GM21390 (cell line): ENCODE measurements around the gene MB.

ENCODE experiments used
- ATAC-seq: cut with Tn5 transposase; IDR thresholded peaks from one replicate; pipeline ENCODE4 v1.9.1; 2021; ENCODE audit not compliant: unreplicated experiment

The MB gene

DNA sequence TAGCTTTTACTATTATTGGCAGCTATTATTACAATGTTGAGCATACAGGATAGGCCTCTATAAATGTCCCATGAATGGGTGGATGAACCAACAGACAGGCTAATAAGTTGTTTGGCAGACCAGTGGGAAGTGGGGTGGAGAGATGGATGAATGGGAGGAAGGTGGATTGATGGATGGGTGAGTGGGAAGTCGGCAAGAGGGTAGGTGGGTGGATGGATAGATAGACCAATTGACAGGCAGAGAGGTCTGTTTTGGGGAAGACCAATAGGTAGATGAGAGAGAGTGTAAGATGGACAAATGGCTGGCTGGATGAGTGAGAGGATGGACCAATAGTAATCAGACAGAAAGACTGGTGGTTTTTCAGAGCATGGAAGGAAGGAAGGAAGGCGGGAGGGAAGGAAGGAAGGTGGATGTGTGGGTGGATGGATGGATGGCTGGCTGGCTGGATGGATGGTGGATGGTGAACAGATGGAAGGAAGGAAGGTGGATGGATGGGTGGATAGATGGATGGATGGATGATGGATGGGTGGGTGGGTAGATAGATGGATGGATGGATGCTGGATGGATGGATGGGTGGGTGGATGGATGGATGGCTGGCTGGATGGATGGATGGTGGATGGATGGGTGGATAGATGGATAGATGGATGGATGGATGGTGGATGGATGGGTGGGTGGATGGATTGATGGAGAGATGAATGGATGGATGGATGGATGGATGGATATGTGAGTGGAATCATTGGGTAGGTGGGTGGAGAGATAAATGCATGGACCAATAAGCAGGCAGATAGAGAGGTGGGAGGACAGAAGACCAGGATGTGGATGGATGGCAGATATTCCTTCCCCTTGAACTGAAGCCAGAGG, 39.1 kb downstream of the MB start:
- ATAC-seq, result no peak

DNA sequence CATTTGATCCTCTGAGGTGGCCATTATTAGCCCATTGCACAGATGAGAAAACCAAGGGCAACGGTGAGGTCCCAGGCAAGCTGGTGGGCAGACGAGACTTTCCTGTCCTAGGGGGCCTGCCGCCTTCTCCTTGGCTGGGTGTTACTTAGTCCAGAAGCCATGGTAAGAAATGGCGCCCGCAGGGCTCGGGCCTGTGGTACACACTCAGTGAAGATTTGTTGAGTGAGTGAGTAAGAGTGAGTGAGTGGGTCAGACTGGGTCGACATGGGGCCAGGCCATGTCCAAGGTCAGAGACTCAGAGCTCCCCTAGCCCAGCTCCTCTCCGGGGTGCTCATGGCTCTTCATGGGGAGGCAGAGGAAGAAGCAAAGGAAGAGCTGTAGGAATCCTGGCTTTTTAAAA, 40.5 kb downstream of the MB start:
- no peak for ATAC-seq

DNA sequence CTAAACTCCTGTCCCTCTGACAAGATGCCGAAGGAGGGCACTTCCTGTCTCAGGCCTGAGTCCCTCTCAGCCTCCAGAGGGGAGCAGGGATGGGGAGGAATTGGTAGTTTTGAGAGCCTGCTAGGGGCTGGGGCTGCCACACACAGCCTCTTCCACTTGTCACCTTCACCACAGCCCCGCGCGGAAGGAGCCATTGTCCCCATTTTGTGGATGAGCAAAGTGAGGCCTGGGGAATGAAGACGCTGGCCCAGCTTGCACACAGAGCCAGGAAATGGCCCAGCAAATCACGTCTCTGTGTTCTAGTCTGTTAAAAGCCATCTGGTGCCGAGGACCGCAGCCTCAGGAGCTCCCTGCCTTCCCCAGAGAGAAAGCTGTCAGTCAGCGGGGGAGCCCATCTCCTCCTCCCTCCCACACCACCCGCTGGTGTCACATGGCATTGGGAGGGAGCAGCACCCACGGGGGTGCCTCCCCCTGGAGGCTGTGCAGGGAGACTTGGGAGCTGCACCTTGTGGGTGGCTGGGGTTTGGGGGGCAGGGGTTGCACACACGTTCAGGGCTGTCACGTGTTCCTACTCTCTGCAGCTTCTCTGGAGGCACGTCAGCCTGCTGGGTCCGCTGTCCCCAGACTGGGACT, 41.9 kb downstream of the MB start:
- no peak for ATAC-seq

DNA sequence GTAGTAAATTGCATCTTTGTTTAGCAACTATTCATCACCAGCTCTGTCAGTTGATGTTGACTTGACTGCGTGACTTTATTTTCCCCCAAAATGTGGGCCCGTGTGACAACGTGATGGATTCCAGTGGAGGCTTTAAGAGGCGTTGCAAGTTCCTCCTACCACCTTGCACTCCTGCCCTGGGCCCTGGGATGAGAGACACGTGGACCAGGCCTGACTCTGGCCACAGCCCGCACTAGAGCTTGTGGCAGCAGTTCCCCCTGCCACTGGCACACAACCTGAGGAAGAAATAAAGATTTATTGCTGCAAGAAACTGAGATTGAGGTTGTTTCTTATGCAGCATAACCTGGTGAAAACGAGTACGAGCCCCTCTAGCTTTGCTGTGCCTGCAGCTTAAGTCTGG, 44.6 kb downstream of the MB start:
- ATAC-seq, result no peak

DNA sequence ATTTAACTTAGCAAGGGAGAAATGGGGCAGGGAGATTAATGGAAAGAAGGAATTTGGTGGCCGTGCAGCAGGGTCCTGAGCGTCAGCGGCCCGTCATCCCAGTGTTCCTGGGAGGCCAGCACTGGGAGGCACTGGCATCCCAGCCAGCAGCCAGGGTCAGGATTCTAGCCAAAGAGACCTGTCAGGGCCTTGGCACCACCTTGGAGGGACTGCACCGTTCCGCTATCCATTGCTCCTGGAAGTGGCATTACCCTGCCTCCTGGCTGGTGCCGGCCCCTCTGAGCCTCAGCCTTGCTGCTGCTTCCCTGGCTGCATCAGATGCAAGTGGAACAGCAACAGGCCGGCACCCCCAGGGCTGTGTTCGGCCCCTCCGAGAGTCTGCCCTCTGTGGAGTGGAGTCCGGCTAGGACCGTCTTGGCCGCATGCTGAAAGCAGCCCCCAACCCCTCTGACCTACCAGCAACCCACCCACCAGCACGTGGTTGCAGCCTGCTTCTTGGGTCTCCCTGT, 46.4 kb downstream of the MB start:
- no peak for ATAC-seq

DNA sequence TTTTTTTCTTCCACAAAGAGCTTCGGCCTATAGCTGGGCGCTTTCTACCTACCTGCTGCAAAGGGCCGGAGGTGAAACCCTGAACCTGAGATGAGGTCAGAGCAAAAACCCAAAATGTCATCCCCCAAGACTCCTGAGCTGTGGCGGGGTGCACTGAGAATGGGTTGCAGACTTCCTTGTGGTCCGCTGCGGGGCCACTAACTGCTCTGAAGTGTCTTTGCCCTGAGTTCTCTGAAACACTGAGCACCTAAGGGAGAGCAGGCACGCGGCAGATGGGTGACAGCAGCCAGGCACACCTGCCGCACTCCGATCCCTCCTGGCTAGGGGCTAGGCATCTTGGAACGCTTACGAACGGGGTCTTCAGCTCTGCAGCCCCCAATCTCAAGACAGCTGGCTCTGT, 47.2 kb downstream of the MB start:
- no peak for ATAC-seq

DNA sequence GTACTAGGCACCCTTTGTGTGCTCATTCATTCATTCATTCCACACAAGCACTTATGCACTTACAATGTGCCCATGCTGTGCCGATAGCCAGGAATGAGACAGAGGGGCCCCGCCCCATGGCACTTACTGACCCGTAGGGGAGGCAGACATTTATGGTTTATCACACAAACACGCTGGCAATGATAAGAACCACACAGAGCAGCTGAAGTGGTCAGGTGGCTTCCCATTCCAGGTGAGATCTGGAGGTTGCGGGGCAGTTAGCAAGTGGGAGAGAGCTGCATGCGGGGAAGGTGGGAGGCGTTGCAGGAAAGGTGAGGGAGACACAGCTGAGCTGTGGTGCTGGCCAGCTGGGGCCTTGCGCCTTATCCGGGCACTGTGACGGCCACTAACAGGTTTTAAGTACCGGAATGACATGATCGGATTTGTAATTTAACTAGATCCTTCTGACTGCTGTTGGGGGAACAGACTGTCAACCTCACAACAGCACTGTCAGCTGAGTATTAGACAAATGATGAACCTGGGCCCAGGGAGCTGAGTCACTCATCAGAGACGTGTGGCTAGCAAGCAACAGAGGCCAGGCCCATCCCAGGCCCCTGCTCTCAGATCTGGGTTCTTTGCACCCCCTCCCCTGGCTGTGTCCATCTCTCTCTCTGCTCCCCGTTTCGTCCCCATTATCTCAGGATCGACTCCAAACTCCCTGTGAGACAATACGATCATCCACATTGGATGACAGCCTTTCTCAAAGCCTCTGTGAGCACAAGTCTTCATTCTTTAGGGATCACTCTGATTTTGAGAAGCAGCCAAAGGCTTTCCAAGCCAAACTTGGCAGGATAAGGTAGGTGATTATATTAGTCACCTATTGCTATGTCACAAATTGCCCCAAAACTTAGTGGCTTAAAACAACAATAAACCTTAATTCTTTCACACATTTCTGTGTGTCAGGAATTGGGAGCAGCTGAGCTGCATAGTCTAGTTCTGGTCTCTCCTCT, 48.1 kb downstream of the MB start:
- no peak for ATAC-seq

DNA sequence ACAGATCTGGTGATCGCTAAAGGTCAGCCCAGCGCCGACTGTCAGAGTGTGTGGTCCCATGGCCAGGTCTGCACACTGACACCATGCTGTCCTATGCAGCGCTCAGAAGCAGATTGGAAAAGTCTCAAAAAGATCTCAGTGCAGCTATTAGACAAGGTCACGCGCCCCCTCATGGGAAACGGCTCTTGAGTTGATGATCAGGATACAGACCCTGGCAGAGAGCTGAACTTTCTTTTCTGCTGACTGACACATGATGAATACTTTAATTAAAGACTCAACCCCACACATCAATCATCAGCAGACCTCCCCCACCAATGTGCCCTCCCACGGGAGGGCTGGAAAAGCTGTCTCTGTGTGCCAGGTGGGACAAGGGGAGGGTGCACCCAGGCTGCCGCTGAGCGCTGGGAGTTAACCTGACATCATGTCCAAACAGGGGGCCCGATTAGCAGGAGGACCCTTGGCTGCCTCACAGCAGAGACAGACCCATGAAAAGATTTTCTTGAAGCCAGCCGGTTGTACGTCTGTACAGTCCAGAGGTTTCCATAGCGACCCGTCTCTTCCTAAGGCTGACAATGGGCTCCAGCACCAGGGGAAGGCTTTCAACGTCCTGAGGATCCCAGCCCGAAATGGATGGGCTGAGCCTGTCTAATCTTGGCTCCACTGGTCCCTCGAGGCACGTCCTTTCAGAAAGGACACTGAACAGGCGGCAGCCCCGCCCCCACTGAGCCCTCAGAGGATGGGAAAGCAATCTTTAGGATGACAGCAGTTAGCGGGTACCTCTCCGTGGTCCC, 49.6 kb downstream of the MB start:
- ATAC-seq, result no peak

DNA sequence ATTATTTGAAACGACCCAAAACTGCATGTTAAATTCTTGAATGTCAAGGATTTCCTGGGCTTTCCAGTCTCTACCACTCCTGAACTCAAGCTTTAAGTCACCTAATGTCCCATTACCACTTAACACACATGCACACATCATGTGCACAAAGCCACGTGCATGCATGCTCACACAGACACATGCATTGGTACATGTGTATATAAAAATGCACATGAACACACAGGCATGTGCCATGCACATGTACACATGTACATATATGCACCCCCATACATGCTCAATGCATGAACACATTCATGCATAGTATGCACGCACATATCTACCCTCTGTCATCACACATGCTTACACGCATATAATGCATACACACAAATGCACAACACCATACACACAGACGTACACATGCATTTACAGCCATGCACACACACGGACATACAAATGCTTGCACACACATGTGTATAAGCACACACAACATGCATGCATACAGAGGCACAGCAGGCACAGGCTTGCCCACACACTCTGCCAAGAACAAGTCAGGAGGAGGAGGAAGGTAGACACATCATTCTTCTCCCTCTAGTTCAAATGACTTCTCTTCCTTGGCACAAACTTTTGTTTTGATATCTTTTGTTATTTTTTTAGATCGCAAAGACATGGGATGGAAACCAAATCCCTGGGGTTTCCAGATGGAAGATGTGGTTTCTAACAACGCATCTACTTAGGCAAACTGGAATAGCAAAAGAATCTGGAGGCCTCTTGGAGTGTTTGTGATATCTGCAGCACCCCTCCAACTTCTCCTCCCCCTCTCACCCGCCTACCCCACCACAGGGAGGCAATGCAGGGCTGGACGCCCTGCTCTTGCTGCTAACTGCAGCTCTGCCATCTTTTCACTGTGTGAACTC, 51.9 kb downstream of the MB start:
- no peak for ATAC-seq

DNA sequence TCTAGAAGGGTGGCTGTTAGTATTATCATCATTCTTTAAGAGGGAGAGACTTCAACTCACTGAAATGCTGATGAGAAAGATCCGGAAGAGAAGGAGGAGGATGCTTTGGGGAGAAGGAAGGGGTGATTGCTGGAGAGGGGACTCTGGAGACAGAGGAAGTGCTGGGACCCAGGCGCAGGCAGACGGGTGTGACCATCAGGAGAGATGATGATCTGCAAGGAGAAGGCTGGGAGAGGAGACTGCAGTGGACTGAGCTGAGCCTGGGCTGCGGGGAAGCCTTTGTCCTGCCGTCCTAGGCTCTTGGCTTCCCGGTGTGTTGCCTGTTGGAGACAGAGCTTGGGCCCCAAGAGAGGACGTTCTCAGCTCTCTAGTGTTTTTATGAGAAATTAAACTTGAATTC, 53.9 kb downstream of the MB start:
- ATAC-seq, result no peak

DNA sequence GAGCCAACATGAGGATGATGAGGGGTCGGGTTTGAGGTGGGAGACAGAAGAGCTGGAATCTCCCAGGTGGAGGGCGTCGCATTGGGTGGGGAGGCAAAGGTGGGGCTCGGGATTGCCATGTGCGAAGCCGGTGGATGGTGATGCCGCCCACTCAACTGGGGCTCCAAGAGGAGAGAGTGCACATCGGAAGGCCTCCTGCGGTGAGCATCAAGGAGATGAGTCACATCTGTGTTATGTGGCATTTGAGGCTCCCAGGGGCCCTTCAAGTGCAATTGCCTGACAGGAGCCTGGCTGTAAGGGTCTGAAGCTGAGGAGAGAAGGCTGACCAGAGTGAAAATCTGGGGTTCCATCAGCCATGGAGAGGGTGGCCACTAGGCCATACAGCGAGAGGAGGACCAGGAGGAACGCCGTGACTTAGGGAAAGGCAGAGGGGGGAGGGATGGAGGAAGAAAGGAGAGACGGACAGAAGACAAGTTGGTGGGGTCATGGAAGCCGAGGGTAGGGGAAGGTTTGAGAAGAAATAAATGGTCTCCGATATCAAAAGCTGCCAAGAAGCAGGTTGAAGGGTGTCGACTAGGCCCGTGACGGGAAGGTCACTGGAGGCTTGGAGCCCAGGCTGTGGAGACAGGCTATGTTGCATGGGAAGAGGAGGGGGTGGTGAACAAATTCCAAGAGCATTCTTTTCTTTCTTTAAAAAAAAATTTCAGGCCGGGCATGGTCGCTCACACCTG, 55.2 kb downstream of the MB start:
- ATAC-seq, result no peak

DNA sequence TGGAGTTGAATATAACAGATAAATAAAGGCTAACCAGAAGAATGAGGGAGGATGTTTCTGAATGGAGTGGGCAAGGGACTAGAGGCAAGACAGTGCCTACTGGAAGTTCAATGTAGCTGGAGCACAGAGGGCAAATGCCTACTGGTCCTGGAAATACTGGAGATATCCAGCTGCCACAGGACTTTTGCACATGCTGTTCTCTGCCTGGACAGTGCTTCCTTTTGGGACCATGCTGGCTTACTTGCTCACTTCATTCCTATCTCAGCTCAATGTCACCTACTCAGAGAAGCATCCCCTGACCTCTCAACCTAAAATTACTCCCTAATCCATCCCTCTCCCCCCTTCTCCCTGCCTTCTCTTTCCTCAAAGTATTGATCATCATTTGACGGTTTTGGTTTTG, 56.3 kb downstream of the MB start:
- no peak for ATAC-seq

DNA sequence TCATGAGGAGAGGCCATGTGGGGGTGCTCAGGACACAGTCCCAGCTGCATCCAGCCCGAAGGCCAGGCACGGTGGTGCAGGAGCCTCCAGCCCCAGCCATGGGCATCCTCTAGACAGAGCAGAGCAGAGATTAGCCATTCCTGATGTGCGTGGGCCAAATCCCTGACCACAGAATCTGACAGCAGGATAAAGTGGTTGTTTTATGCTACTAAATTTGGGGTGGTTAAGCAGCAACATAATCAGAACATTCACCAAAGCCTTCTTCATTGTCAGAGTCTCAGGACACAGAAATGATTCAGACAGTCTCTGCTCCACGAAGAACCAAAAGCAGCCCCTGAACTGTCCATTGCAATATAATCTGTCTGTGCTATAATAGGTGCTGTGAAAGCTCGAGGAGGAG, 56.8 kb downstream of the MB start:
- ATAC-seq, result no peak

DNA sequence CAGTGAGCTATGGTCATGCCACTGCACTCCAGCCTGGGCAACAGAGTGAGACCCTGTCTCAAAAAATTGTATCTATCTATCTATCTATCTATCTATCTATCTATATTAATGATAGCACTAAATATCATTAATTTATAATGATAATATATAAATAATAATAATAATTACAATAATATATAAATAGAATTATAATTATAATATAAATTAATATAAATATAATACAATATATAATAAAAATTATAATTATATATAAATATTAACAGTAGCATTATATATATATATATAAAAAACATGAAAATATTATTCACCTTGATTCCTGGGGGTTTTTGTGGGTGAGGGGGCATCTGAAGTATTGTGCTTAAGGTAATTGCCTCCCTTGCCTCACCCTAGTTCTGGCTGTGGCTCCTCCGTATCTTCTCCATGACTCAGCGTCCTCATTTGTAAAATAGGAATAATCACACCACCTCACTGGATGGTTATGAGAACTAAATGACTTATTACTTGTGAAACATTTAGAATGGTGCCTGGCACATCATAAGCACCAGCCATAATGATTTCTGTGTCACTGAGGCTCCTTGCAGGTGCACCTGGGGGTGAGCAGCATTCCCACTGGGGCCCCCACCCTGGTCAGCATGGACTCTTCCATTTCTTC, 57.6 kb downstream of the MB start:
- no peak for ATAC-seq

DNA sequence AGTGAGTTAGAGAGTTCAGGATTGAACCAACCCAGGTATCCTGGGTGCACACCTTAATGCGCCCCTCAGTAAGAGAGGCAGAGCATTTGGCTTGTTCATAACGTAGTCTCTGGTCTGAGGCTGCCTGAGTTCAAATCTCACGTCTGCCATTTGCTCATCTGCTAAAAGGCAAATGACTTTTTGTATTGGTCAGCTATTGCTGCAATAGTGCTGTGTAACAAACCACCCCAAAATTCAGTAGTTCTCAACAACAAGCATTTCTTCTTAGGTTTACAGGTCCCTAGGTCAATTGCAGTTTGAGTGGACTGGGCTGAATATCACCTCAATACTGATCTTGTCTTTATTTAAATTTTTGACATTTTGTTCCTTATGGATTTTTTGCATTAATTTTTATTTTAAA, 58.4 kb downstream of the MB start:
- ATAC-seq, result no peak

DNA sequence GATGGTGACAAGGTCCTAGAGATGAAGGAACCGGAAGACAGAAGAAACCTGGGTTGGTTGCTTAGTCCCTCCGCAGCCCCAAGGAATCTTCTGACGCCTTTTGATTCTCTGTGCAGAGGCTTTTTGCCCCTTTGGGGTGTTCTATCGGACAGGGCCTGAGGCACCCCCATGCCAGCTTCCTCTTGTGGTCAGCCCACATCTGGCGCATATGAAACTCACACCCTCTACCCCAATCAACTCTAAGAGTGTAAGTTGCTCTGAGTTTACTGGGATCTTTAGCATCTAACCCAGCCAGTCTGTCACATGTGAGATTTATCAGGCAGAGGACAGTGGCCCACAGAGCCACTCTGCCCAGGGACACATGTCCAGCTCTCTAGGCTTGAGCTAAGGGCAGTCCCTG, 59.1 kb downstream of the MB start:
- no peak for ATAC-seq
